GM10266 (cell line): ENCODE data around the gene PROKR1.

ENCODE experiments used
- DNase-seq: peaks from one replicate; pipeline ENCODE4 v3.0.0; 2012; ENCODE audit errors: extremely low spot score
- TF ChIP-seq, protein P1 (sequence below): IDR thresholded peaks from 2 replicates; pipeline ENCODE4 v1.5.1; 2012; ENCODE audit warnings: mild to moderate bottlenecking, low read depth; ENCODE audit not compliant: control insufficient read depth, insufficient read depth; ENCODE audit errors: missing control alignments

The PROKR1 gene

DNA sequence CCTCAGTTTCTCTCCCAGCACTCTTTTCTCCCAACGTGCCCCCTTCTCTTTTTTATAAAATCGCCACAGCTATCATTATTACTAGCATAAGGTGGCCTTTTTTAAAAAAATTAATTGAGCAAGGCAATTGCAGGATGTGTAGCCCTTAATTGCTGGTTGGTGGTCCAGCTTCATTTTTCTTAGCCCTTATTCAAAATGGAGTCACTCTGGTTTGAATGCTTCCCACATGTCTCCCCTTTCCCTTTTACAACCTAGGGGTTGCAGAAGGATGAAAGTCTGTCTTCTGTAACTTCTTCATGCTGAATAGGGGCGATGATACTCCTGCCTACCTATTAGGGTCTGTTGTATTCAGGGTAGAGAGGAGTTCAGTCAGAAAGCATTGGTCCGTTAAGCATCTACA, 36.6 kb upstream of the PROKR1 start:
- TF ChIP-seq, protein P1, sequence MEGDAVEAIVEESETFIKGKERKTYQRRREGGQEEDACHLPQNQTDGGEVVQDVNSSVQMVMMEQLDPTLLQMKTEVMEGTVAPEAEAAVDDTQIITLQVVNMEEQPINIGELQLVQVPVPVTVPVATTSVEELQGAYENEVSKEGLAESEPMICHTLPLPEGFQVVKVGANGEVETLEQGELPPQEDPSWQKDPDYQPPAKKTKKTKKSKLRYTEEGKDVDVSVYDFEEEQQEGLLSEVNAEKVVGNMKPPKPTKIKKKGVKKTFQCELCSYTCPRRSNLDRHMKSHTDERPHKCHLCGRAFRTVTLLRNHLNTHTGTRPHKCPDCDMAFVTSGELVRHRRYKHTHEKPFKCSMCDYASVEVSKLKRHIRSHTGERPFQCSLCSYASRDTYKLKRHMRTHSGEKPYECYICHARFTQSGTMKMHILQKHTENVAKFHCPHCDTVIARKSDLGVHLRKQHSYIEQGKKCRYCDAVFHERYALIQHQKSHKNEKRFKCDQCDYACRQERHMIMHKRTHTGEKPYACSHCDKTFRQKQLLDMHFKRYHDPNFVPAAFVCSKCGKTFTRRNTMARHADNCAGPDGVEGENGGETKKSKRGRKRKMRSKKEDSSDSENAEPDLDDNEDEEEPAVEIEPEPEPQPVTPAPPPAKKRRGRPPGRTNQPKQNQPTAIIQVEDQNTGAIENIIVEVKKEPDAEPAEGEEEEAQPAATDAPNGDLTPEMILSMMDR: no peak
- DNase-seq: no peak

DNA sequence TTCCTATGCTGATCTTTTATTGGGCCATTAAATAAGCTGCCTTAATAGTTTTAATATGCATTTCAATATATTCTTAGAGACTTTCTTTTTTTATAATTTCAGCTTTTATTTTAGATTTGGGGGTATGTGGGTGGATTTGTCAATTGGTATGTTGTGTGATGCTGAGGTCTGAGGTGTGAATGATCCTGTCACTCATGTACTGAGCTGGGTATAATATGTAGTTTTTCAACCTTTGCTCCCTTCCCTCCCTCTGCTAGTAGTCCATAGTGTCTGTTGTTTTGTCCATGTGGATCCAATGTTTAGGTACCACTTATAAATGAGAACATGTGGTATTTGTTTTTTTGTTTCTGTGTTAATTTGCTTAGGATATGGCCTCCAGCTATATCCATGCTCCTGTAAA, 35.5 kb upstream of the PROKR1 start:
- DNase-seq: no peak
- TF ChIP-seq, protein P1: no peak

DNA sequence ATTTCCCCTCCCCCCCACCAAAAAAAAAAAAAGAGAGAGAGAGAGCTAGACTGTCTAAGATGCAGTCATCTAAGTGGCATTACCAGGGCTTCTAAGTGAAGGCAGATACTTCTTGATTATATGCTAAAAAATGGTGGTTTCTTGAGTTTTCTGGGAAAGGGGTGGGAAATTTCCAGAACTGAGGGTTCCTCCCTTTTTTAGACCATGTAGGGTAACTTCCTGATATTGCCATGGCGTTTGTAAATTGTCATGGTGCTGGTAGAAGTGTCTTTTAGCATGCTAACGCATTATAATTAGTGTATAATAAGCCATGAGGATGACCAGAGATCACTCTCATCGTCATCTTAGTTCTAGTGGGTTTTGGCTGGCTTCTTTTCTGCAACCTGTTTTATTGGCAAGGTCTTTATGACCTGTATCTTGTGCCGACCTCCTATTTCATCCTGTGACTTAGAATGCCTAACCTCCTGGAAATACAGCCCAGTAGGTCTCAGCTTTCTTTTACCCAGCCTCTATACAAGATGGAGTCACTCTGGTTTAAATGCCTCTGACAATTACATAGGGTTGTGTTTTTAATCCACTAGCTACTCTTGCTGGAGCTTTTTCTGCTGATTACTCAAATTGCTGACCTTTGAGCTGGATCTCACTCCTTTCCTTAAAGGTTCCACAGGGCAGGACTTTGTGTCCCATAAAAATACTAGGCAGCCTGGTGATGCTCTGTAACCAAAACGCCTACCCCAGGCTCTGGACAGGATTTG, 30.4 kb upstream of the PROKR1 start:
- DNase-seq: no peak
- TF ChIP-seq, protein P1: no peak

DNA sequence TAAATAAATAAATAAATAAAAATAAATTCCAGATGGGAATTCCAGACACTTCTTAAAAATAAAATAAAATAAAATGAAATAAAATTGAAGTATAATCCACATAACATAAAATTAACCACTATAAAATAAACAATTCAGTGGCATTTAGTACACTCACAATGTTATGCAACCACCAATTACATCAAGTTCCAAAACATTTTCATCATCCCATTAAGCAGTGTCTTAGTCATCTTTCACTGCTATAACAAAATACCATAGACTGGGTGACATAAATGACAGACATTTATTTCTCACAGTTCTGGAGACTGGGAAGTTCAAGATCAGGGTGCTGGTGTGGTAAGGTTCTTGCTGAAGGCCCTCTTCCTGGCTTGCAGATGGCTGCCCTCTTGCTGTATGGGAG, 22.6 kb upstream of the PROKR1 start:
- DNase-seq: no peak

DNA sequence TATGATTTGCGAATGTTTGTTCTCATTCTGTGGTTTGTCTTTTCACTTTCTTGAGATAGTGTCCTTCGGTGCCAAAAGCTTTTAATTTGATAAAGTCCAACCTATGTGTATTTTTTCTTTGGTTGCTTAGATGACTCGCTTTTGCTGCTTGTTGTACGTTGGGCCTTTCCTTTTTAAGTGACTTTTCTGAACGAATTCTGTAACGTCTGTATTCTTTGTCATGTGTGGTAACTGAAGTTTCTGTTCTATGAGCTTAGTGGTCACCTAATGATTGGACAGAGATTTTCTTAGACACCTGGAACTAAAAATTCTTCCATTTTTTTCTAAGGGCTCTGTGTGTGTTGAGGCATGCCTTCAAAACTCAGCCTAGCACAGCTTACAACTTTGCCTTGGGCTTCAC, 19.6 kb upstream of the PROKR1 start:
- TF ChIP-seq, protein P1: no peak
- DNase-seq: no peak

More for the DNA sequence above, 22.6 kb upstream of the PROKR1 start:
- TF ChIP-seq, protein P1: no peak

DNA sequence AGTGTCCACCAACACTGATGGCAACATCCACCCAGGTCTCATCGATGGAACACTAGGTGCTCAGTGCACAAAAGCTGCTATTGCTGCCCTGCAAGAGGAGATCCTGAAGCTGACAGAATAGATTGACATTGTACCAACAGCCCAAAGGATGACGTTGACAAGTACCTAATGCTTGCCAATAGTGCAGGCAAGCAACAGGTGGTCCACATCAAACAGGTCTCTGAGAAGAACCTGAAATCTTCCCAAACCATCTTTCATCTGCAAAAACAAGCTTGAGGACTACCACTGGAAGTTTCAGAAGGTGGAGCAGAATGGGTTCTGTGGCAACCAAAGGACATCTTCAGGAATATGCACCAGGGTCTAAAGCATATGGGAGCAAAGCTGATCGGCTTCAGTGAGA, 15.8 kb upstream of the PROKR1 start:
- no peak for DNase-seq
- TF ChIP-seq, protein P1: no peak

DNA sequence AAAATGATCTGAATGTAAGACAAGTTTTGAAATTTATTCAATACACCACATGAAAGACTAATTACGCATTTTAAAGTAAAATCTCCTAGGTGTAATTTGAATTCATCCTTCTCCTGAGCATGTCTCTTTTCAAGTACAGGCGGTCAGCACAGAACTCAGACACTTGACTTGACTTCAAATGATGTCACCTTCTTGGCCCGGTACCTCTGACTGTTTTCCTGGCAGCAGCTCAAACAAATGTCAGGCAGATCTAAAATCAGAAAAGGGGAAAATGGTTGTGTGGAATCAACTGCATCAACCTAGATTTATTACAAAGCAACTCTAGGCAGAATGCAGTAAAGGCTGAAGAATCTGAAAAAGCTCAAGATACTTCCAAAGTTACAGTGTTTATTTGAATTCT, 11.4 kb upstream of the PROKR1 start:
- TF ChIP-seq, protein P1: no peak
- no peak for DNase-seq
